Cardiac muscle cell (in vitro differentiated cells and primary cell): ENCODE data around the gene CEP95. TPM values are rescaled to one million over a fixed set of nuclear protein-coding genes. Genes with fewer than 3 reads are reported as not detected.
"Not testable (repeated sequence)": the region's sequence is repeated elsewhere in the genome, so short reads cannot be mapped to it uniquely, and the experiment has no call there.

ENCODE experiments used
- DNase-seq, 2 donors: peaks; one replicate each; pipeline versions ENCODE4 v3.0.0 to v3.0.0-alpha.2; 2010 to 2017; ENCODE audit warnings: low read depth in 1 of 2, low spot score in 1 of 2
- H3K27ac ChIP-seq: fragments of 200-600 bp; sonication (generic); 2 replicates; pipeline ENCODE4 v1.5.1; 2016
- H3K27me3 ChIP-seq: fragments of 200-600 bp; sonication (generic); 2 replicates; pipeline ENCODE4 v1.6.0; 2016; ENCODE audit warnings: control low read depth
- H3K36me3 ChIP-seq: fragments of 200-600 bp; sonication (generic); 2 replicates; pipeline ENCODE4 v1.5.1; 2016; ENCODE audit warnings: control low read depth
- H3K4me1 ChIP-seq: fragments of 200-600 bp; sonication (generic); 2 replicates; pipeline ENCODE4 v1.8.1; 2017; ENCODE audit warnings: low read depth, mild to moderate bottlenecking, mixed run types
- H3K4me3 ChIP-seq: fragments of 200-600 bp; sonication (generic); 2 replicates; pipeline ENCODE4 v1.5.1; 2016; ENCODE audit warnings: mild to moderate bottlenecking
- H3K9me3 ChIP-seq: fragments of 200-600 bp; sonication (generic); 2 replicates; pipeline ENCODE4 v1.5.1; 2017; ENCODE audit warnings: low read depth, mild to moderate bottlenecking, control low read depth
- CTCF ChIP-seq: IDR thresholded peaks from 2 replicates; pipeline ENCODE4 v1.5.1; 2012; ENCODE audit warnings: low read depth, mild to moderate bottlenecking, low read length
- polyA plus RNA-seq: library from polyadenylated mRNA; unstranded; fragments of >200 nt; fragmentation: Nextera tagmentation; extraction: Ambion mirVana; gene quantifications from 2 replicates; pipeline ENCODE4 v1.2.1, GENCODE V29; 2016
- total RNA-seq: library from RNA; depleted of rRNA; stranded (reverse); fragments of >200 nt; gene quantifications from 2 replicates; pipeline ENCODE4 v1.2.3, GENCODE V29; 2016

Gene CEP95
- total and polyA plus RNA-seq, 2 experiments from 2014 or later = 29.1 to 40.3 TPM

- no peak overlapping the region for H3K27ac ChIP-seq
- H3K27me3 ChIP-seq = no peaks in the 10 kb centered on the region
- no peak overlapping the region for H3K4me3 ChIP-seq
- peaks cover 11% of the 10 kb centered on the region for H3K4me1 ChIP-seq
- DNase-seq = no peak
- H3K9me3 ChIP-seq = no peaks in the 10 kb centered on the region
- H3K36me3 ChIP-seq = peaks cover 34% of the 10 kb centered on the region
- TF ChIP-seq CTCF = no peak
These were observed 14.8 kb upstream of the CEP95 start for GRCh38 chr17:64491994-64492393.

DNA sequence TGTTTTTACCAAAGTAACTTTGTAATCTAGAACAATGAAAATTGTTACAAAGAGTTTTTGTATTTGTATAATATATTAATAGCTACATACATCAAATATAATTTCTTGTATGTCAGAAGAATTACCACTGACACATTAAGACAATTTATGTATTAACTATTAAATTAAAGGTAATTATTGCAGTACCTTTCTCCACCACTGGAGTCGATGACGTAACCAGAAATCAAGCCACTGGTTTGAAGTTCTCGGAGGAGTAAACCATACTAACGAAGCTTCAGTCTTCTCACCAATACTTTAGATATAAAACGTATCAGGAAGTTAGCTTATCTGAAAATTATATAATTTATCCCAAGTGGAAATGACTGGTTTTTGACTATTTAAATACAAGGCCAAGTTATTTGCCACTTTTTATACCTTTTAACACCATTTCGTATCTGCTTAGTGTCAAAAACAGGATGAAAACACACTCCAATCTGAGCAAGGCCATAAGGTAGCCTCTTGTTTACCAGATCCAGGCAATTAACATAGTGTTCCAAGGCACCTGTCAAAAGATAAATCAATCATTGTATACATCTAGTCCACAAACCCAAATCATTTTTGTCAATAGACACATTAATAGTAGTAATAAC is 14.2 kb upstream of the CEP95 start:
- peaks cover 34% of the 10 kb centered on the region for H3K36me3 ChIP-seq

DNA sequence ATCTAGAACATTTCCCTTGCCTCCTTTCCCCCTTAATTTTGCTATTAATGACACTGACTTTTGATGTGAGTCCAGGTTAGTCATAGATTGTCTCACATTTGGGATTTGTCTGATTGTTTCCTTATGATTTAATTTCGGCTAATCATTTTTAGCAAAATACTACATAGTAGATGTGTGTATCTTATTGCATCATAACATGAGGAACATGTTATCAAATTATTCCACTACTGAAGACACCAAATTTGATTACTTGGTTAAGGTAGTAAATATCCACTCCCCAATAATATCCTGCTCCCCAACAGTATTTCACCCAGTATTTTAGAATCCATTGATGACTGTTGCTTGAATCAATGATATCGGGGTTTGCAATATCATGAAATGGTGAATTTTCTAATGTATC is 12.7 kb upstream of the CEP95 start:
- Histone ChIP-seq H3K27me3 (no peaks in the 10 kb centered on the region), H3K4me1 (peaks cover 11% of the 10 kb centered on the region), H3K36me3 (peaks cover 37% of the 10 kb centered on the region), H3K4me3 (no peak overlapping the region), H3K9me3 (no peaks in the 10 kb centered on the region), H3K27ac (no peak overlapping the region)
- no peak for TF ChIP-seq CTCF
- DNase-seq = no peak

More for the DNA sequence above, 14.2 kb upstream of the CEP95 start:
- peak in 1 of 2 donors; percentile 41 for DNase-seq
- Histone ChIP-seq H3K27me3 (no peaks in the 10 kb centered on the region), H3K27ac (no peak overlapping the region), H3K9me3 (no peaks in the 10 kb centered on the region), H3K4me1 (peaks cover 11% of the 10 kb centered on the region), H3K4me3 (no peak overlapping the region)
- TF ChIP-seq CTCF = peak; percentile 54

DNA sequence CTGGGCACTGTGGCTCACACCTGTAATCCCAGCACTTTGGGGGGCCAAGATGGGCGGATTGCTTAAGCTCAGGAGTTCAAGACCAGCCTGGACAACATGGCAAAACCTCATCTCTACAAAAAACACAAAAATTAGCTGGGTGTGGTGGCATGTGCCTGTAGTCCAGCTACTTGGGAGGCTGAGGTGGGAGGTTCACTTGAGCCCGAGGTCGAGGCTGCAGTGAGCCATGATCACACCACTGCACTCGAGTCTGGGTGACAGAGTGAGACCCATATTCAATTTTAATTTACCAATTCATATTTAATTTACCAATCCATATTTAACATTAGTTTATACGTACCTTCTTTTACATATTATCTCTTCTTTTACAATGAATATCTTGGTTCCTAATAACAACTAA is 11.5 kb upstream of the CEP95 start:
- Histone ChIP-seq H3K36me3 (peaks cover 40% of the 10 kb centered on the region), H3K4me1 (peaks cover 11% of the 10 kb centered on the region), H3K4me3 (peak overlapping the region; percentile 48)
- H3K27ac ChIP-seq, DNase-seq, H3K27me3 ChIP-seq, H3K9me3 ChIP-seq: not testable (repeated sequence)

DNA sequence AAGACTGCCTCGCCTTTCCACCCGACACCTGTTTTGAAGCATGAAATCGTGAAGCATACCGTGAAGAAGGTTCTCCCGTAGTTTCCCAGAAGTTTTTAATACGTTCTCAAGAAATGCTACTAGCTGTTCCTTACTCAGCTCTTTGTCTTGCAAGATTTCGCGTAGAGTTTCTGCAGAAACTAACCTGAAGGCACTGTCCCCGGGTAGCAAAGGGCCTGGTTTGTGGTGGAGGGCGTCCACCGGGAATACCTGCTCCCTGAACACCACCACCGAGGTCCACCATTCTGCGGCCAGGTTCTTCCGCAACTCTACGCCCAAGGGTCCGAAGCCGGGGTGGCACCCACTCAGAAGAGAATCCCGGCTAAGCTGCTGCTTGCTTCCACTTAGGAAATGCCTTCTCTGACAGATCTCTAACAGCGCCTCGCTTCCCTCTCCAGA is 10.4 kb upstream of the CEP95 start:
- Histone ChIP-seq H3K27me3 (no peaks in the 10 kb centered on the region), H3K36me3 (peaks cover 41% of the 10 kb centered on the region), H3K9me3 (no peaks in the 10 kb centered on the region), H3K27ac (peak overlapping the region; percentile 86), H3K4me3 (peak overlapping the region; percentile 48), H3K4me1 (peaks cover 11% of the 10 kb centered on the region)
- peak in 1 of 2 donors; percentile 79 for DNase-seq
- TF ChIP-seq CTCF = no peak

- H3K9me3 ChIP-seq = no peaks in the 10 kb centered on the region
- peak; percentile 95 to 96 for DNase-seq
- no peaks in the 10 kb centered on the region for H3K27me3 ChIP-seq
- H3K4me3 ChIP-seq = peak within 1 kb of the TSS; percentile 48
- peak; percentile 59 for TF ChIP-seq CTCF
- H3K36me3 ChIP-seq = peaks cover 46% of the 10 kb centered on the region
- H3K4me1 ChIP-seq = peaks cover 11% of the 10 kb centered on the region
- peak within 1 kb of the TSS; percentile 86 for H3K27ac ChIP-seq
These were observed 9.8 kb upstream of the CEP95 start, which contains the start of gene POLG2 for GRCh38 chr17:64496786-64497564. Gene POLG2 (minus strand): TSS chr17:64497054. CDS start chr17:64496968, 86 bp downstream.
